ENCODE measurements around the gene ACSF3.

DNA sequence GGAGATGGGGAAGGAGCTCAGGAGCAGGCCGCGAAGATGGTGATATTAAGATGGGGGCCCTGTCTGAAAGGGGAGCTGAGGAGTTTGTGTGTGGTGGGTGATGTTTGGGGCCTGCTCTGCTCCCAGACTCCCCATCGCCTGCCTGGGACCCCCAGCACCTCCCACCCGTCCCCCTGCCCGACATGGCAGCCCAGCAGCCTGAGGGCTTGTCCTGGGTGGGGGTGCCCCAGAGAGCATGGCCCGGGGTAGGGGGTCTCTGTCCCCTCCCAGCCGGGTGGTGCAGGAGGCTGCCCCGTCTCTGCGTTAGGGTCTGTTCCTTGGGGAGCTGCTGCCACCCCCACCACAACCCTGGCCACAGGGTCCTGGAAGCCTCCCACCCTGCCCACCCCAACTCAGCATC lies 83.1 kb downstream of the ACSF3 start:
- TF ChIP-seq, protein P1, sequence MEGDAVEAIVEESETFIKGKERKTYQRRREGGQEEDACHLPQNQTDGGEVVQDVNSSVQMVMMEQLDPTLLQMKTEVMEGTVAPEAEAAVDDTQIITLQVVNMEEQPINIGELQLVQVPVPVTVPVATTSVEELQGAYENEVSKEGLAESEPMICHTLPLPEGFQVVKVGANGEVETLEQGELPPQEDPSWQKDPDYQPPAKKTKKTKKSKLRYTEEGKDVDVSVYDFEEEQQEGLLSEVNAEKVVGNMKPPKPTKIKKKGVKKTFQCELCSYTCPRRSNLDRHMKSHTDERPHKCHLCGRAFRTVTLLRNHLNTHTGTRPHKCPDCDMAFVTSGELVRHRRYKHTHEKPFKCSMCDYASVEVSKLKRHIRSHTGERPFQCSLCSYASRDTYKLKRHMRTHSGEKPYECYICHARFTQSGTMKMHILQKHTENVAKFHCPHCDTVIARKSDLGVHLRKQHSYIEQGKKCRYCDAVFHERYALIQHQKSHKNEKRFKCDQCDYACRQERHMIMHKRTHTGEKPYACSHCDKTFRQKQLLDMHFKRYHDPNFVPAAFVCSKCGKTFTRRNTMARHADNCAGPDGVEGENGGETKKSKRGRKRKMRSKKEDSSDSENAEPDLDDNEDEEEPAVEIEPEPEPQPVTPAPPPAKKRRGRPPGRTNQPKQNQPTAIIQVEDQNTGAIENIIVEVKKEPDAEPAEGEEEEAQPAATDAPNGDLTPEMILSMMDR (IDR thresholded peaks at IDR 0.05) = no peak
- no peak for TF ChIP-seq EZH2 (IDR thresholded peaks at IDR 0.05)
- no peak for TF ChIP-seq EZH2phosphoT487 (IDR thresholded peaks at IDR 0.05)

Measured in neural progenitor cell (in vitro differentiated cells).